ENCODE data around the gene CDC42EP3. TPM values are rescaled to one million over a fixed set of nuclear protein-coding genes. Genes with fewer than 3 reads are reported as not detected.

CDC42EP3 gene
- total and polyA plus RNA-seq, 8 donors, result 3.5 to 11.9 (median 6.4) TPM

DNA sequence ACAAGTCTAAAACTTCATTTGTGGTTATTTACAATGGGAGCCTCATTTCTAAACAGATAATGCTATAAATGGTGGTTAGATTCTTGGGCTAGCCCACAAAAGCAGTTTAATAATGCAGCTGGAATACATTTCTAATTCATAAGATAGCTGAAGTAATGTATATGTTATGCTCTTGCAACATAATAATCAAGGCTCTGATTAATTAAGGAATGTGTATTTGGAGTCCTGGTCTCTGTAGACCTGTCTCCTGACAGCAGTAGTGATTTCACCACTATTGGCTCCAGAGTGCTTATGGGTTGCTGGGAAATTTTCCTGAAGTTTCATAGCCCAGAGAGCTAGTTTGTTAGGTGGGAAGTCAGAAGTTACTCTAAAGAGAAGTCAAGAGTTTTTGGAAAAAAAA is 21.3 kb upstream of the CDC42EP3 start:
- H3K4me3 ChIP-seq, result no peak overlapping the region
- H3K27ac ChIP-seq, result no peak overlapping the region
- H3K36me3 ChIP-seq, result no peaks in the 10 kb centered on the region
- no peak for TF ChIP-seq CTCF (IDR thresholded peaks at IDR 0.05)
- FAIRE-seq (no peak), ATAC-seq (no peak), DNase-seq (no peak)
- H3K27me3 ChIP-seq, result no peaks in the 10 kb centered on the region
- H3K9me3 ChIP-seq, result no peaks in the 10 kb centered on the region
- intact Hi-C loops (cut with DNase I), result no loop called here
- no peaks in the 10 kb centered on the region for H3K4me1 ChIP-seq

DNA sequence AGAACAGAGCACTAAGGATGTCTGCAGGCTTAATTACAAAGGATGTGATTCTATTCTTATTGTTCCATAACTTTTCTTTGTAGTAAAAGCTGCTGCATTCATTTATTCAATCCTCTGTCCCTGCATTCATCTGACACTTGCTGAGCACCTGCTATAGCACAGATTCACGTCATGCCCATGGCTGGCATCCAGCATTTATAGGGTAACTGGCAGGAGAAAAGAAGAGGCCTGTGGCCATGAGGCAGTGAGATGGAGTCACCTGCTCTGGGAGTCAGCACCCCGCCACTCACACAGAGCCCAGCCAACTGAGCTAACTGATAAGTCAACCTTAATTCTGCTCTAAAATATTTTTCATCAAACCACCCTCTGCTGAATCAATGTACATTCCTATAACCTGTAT is 18.3 kb upstream of the CDC42EP3 start:
- DNase-seq (no peak), FAIRE-seq (no peak), ATAC-seq (no peak)
- Histone ChIP-seq H3K27ac (no peak overlapping the region), H3K27me3 (no peaks in the 10 kb centered on the region), H3K4me3 (no peak overlapping the region), H3K4me1 (no peaks in the 10 kb centered on the region), H3K9me3 (no peaks in the 10 kb centered on the region), H3K36me3 (no peaks in the 10 kb centered on the region)
- TF ChIP-seq CTCF (IDR thresholded peaks at IDR 0.05), result no peak
- WGBS, 2 donors, result 47 to 49% methylated on average over 2 of the region's 2 CpGs
- intact Hi-C loops (cut with DNase I), result no loop called here

DNA sequence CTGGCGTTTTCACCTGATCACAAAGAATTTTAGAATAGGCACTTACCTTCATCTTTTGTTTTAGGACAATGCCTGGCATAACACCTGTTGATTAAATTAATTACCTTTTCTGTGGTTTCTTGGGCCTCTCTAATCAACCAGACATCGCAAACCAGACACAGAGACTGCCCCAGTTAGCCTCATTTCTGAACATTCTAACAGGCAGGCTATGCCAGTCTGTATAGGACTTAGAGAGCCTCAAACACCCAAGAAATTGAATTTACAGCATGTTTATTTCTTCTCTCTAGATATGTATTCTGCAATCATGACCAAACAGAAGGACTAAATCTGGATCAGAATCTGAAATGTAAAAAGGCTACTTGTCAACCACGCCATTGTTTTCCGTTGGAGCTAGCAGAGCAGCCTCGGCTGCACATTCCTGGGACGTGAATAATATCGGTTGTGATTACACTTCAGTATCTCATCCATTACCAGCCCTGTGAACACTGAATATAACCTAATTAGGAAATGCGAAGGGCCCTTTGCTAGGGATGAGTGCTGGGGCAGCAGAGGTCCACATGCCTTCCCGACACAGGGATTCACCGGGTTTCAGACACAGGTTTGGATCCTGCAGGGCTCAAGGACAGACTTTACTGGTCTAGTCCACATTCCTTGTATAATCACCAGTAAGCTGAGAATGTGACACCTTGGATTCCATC is 17.5 kb upstream of the CDC42EP3 start:
- Histone ChIP-seq H3K4me1 (no peaks in the 10 kb centered on the region), H3K27me3 (no peaks in the 10 kb centered on the region), H3K4me3 (no peak overlapping the region), H3K9me3 (no peaks in the 10 kb centered on the region), H3K36me3 (no peaks in the 10 kb centered on the region), H3K27ac (no peak overlapping the region)
- FAIRE-seq (no peak), DNase-seq (peak in 1 of 6 donors; percentile 14), ATAC-seq (peak in 3 of 4 donors; percentile 41 to 70 (median 56))
- 49 to 60% methylated on average over 10 of the region's 10 CpGs for WGBS, 2 donors
- intact Hi-C loops (cut with DNase I), result no loop called here
- no peak for TF ChIP-seq CTCF (IDR thresholded peaks at IDR 0.05)

DNA sequence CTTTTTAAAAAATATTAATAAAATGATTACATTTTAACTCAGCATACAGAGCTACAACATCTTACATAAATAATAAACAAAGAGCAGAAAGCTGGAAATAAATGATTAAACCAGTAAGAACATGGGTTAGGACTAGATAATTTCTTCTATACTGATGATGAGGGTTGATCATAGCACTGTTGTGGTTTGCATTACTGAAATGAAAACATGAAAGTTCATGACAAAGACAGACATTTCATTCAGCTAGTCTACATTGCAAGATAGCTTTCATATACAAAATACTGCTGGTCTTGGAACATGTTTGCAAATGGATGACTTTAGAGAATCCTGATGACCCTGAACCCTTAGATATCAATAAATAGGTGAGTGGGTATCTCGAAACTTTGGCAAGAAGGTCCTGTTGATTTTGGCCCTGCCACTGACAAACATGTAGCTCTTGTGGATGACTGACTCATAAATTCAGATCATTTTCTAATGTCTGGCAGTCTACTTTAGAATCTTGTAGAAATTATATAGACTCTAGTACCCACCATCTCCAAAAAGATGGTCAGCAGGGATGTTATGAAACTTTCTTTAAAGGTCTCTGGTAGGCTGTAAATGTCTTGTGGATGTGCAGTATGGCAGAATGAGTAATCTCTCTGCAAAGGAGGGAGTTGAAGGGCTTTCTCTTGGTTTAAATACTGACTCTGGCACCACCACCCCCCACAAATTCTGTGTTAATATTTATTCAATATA is 15.5 kb upstream of the CDC42EP3 start:
- intact Hi-C loops (cut with DNase I), result no loop called here

More for the DNA sequence above, 15.5 kb upstream of the CDC42EP3 start:
- no peak overlapping the region for H3K27ac ChIP-seq
- DNase-seq (no peak), ATAC-seq (no peak), FAIRE-seq (no peak)
- H3K36me3 ChIP-seq, result no peaks in the 10 kb centered on the region
- WGBS, 2 donors, result 31 to 42% methylated on average over 1 of the region's 1 CpG
- H3K4me1 ChIP-seq, result no peaks in the 10 kb centered on the region
- H3K9me3 ChIP-seq, result no peaks in the 10 kb centered on the region
- no peak overlapping the region for H3K4me3 ChIP-seq
- TF ChIP-seq CTCF (IDR thresholded peaks at IDR 0.05), result no peak
- no peaks in the 10 kb centered on the region for H3K27me3 ChIP-seq

Data from pancreas (tissue), 10 donors.